Stimulated activated CD4-positive, alpha-beta T cell treated with anti-CD3 and anti-CD28 coated beads, Interleukin-1b, Interleukin-23, amount 100 ng/mL, for 48 hours (primary cell): Measurements from ENCODE around the gene KCTD17.

Experiments used
- DNase-seq: peaks from one replicate; pipeline ENCODE4 v3.0.0-alpha.2; 2020

The KCTD17 gene

DNA sequence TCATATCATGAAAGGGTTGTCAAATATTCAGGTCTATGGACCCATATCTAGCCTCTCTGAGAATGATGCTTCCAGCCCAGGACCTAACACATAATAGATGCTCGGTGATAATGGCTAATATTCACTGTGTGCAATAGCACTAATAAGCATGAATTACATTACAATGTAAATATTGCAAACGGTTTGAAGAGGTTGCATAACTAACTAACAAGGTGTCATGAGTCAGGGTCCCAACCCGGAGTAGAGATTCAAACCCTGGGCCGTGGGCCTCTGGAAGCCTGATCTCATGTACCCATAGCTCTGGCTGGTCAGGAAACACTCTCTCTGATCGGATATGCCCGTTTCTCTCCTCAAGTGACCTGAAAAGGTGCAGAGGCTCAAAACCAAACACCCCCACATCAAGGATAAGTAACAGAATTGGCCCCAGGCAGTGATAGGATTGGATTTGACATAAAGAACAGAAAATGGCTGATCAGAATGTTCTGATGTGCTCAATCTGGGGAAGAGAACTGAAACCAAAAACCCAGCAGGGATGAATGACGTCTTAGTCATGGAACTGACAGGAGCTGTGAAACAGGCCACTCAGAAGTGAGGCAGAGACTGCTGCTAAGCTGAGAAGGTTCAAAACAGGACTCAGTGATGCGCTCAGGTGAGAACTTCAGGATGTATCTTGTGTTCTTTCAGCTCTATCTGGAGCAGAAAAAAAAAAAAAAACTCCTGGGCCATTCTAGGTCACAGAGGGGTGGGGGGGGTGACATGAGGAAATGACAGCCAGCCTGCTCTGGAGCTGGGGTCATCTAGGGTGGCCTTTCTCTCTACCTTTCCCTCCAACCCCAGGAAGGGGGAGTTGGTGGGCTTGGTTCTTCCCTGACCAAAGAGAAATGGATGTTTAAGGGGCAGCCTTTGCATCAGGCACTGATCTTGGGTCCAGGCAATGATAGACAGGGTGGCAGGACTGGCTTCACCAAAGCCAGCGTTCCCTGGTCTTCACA lies 6.6 kb upstream of the KCTD17 start:
- peak; percentile 50 for DNase-seq

DNA sequence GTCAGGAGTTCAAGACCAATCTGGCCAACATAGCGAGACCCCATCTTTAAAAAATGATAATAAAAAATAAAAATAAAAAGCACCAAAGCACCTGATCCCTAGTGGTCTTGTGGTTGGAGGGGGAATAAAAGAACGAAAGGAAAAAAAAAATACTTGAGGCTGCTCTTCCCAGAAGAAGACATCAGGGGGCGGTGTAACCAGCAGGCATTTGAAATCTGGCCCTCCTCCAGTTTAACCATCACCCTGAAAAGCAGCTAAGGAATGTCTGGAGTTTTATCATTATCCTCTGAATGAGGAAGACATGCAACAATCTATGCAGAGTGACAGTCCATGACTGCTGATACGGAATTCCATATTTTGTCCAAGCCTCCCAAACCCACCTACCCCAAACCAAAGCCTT lies 5.6 kb upstream of the KCTD17 start:
- no peak for DNase-seq

DNA sequence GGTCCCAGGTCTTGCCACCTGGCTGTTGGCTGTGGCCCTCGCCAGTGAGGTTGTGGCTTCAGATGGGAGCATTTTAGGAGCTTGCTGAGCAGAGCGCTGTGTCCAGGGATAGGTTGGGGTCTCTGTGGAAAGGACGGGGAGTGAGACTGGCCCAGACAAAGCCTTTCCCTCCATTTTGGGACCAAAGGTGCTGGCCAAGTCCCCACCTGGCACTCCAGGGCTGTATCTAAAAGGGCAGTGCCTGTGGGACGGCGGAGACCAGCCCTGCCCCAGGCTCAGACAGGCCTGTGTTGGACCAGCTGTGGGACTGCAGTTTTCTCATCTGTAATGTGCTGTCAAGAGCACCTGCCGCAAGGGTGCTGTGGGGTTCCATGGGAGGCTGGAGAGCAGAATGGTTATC lies 5.0 kb upstream of the KCTD17 start:
- no peak for DNase-seq

DNA sequence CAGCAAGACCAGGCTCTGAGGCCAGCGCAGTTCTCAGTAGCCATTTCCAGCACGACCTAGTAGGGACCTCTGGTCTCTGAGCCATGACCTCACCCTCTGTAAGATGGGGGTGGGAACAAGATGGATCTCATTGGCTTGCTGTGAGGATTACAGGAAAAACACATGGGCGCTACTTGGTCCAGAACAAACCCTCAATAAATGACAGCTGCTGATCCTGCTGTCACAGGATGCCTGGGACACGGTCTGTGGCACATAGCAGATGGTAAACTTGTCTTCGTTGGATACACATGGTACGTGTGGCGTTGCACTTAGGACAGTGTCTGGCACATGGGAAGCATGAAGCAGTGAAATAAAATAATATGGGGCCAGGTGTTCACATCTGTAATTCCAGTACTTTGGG lies 4.5 kb upstream of the KCTD17 start:
- no peak for DNase-seq

DNA sequence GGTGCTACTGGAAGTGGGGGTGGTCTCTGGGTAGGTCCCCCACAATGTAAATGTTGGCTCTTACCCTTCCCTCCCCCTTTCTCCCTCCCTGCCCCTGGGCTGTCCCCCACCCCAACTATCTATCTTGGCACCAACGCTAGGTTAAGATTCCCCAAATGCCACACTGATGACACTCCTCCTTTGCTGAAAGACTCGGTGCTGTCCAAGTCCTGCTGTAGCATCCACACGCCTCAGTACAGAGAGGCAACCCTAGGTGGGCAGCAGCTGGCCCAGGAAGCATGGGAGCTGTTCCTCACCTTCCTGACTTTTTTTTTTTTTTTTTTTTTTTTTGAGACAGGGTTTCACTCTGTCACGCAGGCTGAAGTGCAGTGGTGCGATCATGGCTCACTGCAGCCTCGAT lies 3.4 kb upstream of the KCTD17 start:
- DNase-seq = no peak

DNA sequence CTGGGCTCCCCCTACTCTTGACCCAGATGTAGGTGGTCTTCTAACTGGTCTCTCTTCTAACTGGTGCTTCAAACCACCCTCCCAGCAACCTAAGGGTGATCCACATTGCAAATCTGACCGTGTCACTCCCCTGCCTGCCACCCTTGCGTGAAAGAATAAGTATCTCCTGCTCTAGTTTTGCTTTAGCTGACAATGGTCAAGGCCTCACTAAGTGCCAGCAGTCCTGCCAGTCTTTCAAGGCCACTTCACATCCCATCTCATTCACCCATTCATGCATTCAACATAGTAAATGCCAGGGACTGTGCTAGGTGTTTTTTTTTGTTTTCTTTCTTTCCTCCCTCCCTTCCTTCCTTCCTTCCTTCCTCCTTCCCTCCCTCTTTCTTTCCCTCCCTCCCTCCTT lies 2.3 kb upstream of the KCTD17 start:
- DNase-seq = no peak

DNA sequence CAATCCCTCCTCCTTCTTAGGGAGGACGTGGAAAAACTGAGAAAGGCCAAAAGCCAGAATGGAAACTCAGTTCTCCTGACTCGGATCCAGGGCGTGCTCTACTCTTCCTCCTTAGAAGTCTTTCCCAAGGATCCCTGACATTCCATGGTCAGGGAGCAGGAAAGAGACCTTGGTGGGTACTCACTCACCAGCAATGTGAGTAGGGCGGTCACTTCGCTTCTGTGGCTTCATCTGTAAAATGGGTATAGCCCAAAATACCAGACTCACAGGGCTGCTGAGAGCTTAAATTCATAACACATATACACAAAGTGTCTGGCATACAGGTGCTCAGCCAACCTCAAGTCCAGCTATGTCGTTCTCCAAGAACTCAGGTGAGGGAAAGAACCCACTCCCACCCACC lies 629 bp upstream of the KCTD17 start:
- DNase-seq = no peak

DNA sequence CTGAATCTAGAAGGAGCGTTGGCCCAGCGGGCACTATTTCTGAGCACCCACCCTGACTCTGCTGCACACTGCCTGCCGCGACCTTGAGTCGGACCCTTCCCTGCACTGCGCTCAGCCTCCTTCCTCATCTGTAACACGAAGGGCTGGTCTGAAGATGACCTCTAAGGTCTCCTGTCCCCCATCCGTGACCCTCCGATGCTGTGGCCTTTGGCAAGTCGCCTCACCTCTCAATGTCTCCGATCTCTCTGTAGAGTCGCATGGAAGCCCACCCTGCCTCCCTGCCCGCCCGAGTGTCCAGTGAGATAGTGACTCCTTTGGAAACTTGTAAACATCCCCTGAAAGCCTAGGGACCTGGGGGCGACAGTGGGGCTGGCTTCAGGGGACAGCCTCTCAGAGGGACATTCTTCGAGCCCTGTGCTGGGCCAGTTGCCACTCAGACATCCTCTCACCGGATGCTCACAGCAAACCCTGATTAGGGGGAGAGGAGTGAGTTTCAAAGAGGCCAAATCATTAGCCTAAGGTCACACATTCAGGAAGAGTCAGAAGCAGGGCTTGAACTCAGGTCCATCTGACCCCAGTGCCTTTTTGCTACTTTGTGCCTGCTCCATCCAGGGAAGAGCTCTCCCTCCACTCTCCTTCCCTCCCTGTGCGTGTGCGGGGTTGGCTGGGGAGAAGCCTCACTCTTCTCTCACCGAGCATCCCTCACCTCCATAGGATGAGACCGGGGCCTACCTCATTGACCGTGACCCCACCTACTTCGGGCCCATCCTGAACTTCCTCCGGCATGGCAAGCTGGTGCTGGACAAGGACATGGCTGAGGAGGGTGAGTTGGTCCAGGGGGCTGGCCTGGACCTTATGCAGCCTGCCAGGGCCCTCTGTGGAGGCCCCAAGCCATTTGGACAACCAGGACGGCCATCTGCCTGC lies 1.1 kb downstream of the KCTD17 start:
- DNase-seq = no peak

DNA sequence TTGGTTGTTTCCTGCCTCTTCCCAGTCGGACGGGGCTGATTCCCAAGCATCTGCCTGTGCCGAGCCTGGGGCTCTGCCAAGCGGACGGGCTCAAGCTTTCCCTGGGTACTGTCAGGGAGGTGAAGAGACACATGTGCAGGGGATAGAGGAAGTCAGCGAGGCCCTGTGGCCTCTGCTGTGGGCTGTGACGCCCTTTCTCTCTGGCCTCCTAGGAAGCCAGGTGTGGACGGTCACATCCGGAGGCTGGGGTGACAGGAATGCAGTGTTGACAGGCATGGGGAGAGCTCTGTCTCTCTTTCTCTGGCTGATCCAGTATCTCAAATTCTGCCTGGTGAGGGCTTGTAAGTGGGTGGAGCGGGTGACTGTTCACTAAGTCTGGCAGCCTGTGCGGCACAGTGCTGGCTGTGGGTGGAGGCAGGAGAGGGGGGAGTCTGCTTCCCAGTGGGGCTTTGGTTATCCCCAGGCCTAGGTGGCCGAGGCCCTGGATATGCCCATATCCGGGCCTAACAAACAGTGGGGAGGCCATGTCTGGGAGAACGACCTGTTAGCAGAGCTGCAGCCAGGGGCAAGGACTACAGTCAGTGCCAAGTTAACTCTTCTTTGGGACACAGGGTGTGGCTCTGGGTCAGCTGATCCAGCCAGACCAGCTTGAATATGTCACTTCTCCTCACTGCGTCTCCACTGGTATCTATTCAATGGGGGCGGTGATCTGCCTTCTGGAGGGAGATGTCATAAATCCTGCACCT lies 1.9 kb downstream of the KCTD17 start:
- DNase-seq = no peak

DNA sequence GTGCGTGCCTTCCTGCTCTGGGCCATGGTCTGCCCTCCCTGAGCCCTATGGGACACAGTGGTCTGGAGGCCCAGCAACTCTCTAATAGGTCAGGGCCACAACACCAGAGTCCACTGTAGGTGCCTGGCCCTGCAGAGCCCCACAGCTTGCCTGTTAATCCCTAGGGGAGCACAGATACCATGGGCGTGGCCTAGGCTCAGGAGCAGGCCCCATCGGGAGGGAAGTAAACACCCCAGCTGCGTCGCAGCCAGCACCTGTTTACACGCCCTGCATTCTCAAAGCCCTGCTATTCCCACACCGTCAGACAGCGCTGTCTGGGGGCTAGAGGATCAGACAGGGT lies 2.5 kb downstream of the KCTD17 start:
- DNase-seq = no peak

DNA sequence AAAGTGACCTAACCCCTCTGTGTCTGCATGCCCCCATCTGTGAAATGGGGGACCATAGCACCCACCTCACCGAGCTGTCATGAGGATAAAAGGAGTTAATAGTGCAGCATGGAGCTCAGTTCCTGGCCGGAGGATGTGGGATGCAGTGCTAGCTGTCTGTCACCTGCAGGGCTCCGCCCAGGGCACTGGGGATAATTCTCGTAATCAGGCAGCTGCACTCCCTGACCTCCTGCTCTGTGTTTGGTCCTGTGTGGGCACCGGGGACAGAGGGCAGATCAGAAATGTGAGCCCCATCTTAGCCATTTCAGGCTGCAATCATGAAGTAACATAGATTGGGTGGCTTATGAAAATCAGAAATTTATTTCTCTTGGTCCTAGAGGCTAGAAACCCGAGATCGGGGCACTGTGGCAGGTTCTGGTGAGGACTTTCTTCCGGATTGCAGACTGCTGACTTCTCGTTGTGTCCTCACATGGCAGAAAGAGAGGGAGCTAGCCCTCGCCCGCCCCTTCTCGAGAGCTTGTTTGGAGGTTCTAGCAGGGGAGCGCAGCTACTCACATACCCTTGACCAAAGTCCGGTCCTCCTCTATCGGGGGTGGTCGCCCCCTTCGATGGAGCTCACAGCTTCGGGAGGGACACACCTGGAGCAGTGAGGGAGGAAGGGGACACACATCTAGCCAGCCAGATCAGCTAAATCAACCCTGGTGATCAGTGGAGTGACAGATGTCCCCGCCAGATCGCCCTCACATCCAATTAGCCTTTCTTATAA lies 3.2 kb downstream of the KCTD17 start:
- DNase-seq = no peak

DNA sequence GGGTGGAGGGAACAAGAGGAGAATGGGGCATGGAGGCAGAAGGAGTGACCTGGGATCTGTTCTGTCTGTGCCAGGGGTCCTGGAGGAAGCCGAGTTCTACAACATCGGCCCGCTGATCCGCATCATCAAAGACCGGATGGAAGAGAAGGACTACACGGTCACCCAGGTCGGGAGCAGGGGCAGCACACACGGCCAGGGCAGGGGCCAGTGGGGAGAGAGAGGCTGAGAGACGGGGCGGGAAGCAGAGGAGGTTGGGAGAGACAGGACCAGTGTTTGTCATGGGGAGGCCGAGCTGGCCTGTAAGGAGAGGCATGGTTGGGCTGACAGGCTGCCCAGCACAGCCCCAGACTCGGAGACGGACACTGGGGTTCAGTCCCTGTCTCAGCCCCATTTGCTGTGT lies 4.7 kb downstream of the KCTD17 start:
- no peak for DNase-seq

DNA sequence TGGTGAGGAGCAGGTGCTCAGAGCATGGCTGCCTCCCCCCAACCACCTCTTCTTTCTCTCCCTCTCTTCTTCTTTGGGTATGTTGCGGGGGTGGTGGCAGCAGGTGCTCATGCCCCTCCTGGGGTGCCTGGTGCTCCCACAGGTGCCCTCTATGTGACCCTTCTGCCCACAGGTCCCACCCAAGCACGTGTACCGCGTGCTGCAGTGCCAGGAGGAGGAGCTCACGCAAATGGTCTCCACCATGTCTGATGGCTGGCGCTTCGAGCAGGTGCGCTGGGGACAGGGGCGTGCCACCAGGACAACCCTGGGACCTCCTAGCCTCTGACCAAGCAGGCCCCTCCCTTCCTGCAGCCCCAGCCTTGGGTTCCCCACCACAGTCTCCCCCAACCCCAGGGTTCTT lies 5.7 kb downstream of the KCTD17 start:
- no peak for DNase-seq

DNA sequence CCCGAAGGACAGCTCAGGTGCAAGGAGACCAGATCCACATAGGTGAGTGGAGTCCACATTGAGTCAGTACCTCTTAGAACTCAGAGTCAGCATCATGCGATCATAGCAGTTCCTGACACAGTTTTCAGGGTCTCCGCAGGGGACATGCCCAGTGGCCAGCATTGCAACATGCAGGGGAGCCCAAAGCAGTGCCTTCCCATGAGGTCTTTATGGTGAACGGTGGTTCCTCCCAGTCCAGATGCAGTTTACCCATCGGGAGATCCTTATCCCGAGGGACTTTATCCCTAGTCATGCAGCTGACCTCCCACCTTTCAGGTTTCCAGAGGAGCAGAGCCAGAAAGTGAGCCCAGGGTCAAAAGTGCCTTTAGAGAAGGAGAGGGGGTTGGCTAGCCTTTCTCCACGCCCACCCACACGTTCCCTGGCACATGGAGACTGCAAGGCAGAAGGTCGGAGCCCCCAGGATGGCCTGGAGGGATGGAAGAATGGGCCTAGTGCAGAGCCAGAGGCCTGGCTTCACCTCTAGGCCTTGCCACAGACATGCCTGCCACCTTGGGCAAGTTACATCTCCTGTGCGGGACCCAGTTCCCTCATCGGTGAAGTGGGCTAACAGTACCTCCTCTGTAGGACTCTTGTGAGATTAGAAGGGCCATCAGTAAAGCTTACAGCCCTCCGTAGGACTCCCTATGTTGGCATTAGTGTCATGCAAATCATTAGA lies 6.4 kb downstream of the KCTD17 start:
- no peak for DNase-seq

DNA sequence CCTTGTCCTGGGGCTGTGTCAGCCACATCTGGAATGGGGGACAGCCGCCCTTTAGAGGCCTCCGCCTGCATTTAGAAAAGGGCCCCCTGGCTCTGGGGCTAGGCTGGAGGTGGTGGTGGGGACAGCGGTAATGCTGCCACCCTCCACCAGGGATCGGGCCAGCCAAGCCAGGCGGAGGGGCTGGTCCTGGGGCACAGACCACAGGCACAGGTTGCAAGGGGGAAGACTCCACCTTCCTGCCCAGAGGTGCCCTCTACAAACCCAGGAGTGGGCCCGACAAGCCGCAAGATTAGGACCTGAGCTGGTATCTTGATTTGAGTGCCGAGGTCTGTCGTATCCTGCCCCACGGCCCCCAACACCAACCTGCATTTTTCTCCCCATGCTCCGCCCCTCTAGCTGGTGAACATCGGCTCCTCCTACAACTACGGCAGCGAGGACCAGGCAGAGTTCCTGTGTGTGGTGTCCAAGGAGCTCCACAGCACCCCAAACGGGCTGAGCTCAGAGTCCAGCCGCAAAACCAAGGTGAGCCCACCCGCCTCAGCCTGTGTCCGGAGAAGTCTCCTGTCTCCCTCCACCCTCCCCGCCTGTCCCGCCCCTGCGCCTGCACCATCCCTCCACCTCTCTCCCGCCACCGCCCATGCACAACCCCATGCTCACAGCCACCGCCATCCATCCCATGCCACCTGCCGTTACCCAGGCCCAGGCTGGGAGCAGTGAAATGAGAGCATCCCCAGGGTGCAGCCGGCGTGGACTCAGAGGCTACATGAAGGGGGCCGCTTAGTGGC lies 7.6 kb downstream of the KCTD17 start:
- DNase-seq = no peak

DNA sequence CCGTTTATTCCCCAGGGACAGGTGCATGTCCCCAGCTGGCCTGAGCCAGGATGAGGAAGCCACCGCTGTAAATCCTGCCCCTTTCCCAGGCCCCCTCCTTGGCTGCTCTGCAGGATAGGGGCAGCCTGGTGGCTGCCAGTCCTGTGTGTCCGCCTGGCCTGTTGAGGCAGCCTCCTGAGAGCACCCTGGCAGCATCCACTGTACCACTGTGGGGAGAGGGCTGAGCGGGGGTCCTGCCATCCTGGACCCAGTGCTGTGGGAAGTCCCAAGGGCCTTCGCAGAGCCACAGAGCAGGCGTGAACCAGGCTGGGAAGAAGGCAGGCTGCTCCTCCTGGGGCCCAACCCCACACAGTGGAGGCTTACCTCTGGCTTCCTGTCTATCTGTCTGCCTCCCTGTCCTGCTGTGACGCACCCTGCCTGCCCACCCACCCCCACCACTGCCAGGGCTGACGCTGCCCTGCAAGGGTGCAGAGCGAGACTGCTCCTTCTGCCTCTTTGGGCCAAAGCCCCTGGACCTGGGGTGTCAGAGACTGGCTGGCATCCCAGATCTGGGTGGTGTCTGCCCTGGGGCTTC lies 8.4 kb downstream of the KCTD17 start:
- DNase-seq = no peak

DNA sequence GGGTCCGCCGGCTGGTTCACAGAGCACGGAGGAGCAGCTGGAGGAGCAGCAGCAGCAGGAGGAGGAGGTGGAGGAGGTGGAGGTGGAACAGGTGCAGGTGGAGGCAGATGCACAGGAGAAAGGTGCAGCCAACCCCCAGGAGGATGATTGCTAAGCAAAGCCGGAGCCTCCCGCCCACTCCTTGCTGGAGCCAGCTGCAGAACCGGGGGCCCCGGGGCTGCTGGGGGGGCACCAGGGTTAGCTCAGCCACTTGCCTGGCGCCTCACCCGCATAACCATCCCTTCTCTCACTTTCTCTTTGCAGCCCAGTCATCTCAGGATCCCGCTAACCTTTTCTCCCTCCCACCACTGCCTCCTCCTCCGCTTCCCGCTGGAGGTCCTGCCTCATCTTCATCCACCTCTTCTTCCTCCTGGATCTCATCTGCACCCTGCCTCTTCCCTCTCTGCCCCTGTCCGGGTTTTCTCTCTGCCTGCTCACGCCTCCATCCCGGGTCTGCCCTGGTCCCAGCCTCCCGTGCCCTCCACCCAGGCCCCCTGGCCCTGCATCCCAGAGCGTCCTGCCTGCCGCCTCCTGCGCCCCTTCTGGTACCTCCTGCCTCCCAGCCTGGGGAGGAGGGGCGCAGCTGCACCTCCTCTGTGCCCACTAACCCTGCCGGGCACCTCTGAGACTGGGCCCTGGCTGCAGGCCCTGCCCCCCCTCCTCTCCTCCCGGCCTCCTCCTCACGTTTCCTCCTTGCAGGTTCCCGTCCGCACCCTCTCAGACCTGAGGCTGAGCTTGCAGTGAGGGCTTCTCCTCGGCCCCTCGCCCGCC lies 9.5 kb downstream of the KCTD17 start:
- peak; percentile 76 for DNase-seq

DNA sequence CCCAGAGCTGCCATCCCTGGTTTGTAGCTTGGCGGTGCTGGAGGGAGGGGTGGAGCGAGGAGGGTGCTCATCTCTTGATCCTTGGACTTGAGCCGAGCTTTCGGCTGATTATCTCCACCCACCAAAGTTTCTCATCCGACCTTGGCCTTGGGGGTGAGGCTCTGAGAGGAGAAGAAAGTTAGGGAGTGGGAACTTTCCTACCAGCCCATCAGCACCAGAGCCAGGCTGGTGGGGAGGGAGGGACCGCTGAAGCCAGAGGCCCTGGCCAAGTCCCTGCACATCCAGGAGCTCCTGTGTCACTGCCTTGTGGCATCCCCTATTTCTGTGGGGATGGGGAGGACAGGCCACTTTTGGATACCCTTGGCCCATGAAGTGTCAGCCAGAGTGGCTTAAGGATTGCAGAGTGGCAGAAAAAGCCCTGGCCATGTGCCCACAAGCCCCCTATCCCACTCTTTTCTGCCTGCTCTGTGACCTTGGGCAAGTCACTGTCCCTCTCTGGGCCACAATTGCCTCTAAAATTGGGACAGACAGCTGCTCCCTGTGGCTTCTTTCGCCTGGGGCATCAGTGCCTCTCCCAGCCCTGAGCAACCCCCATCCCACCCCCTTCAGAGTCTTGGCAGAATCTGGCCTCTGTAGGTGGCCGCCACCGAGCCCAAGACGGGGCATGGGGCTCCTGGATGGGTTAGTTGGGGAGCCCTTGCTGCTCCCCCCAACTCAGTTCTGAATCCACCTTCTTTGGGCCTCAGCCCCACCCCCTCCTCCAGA lies 10.3 kb downstream of the KCTD17 start:
- no peak for DNase-seq

DNA sequence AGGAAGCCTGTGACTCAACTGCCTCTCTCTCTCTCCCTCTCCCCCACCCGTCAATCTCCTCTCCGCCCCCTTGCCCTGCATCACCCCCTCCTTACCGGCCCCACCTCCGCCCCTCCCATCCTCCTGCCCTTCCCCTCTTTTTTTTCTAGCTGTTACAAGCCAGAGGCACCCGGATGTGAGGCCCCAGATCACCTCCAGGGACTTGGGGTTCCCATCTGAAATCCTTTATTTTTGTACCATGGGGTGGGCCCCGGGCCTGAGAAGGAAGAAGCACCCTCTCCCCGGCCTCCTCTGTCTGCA lies 10.8 kb downstream of the KCTD17 start:
- DNase-seq = no peak
